OCI-LY1 (cell line): Measurements from ENCODE around the gene KRTAP9-1.
"Not testable (repeated sequence)": the region's sequence is repeated elsewhere in the genome, so short reads cannot be mapped to it uniquely, and the experiment has no call there.

Experiments
- H2AFZ ChIP-seq: fragments of 200-600 bp; sonication (generic), shearing (Covaris generic); 2 replicates; pipeline ENCODE4 v1.6.0; 2014; ENCODE audit warnings: antibody characterized with exemption, mild to moderate bottlenecking, low read length
- H3F3A ChIP-seq: fragments of 200-600 bp; sonication (generic), shearing (Covaris generic); 2 replicates; pipeline ENCODE4 v1.6.0; 2014; ENCODE audit warnings: mild to moderate bottlenecking, antibody characterized with exemption, low read length, moderate library complexity; ENCODE audit not compliant: insufficient read depth
- H3K27ac ChIP-seq: fragments of 200-600 bp; sonication (generic); 2 replicates; pipeline ENCODE4 v1.5.1; 2014; ENCODE audit warnings: low read length, mixed run types, mild to moderate bottlenecking, low read depth; ENCODE audit not compliant: poor library complexity, severe bottlenecking
- H3K27me3 ChIP-seq: fragments of 200-600 bp; sonication (generic); 2 replicates; pipeline ENCODE4 v1.6.0; 2014; ENCODE audit warnings: antibody characterized with exemption, mild to moderate bottlenecking, low read length, moderate library complexity; ENCODE audit not compliant: insufficient read depth
- H3K36me3 ChIP-seq: fragments of 200-600 bp; sonication (generic); 2 replicates; pipeline ENCODE4 v1.6.1; 2014; ENCODE audit warnings: mild to moderate bottlenecking, antibody characterized with exemption, low read length, moderate library complexity, mixed read lengths; ENCODE audit not compliant: insufficient read depth
- H3K4me1 ChIP-seq: fragments of 200-600 bp; sonication (generic); 2 replicates; pipeline ENCODE4 v1.5.1; 2014; ENCODE audit warnings: mild to moderate bottlenecking, low read length, moderate library complexity; ENCODE audit not compliant: insufficient read depth, severe bottlenecking
- H3K4me2 ChIP-seq: fragments of 200-600 bp; sonication (generic), shearing (Covaris generic); 2 replicates; pipeline ENCODE4 v1.6.1; 2014; ENCODE audit warnings: low read length
- H3K4me3 ChIP-seq: fragments of 200-600 bp; sonication (generic); 2 replicates; pipeline ENCODE4 v1.5.1; 2014; ENCODE audit warnings: low read length, low read depth, mild to moderate bottlenecking, mixed read lengths; ENCODE audit not compliant: poor library complexity, severe bottlenecking
- H3K79me2 ChIP-seq: fragments of 200-600 bp; shearing (Covaris generic); 2 replicates; pipeline ENCODE4 v1.6.1; 2016; ENCODE audit warnings: mixed run types, low read length, mixed read lengths; ENCODE audit not compliant: insufficient read depth
- H3K9ac ChIP-seq: fragments of 200-600 bp; sonication (generic), shearing (Covaris generic); 2 replicates; pipeline ENCODE4 v1.6.1; 2014; ENCODE audit warnings: mild to moderate bottlenecking, low read length, mixed read lengths
- H3K9me2 ChIP-seq: fragments of 200-600 bp; sonication (generic), shearing (Covaris generic); 2 replicates; pipeline ENCODE4 v1.6.1; 2014; ENCODE audit warnings: low read depth, mild to moderate bottlenecking, low read length, mixed read lengths
- H3K9me3 ChIP-seq: fragments of 200-600 bp; shearing (Covaris generic); 2 replicates; pipeline ENCODE4 v1.6.1; 2014; ENCODE audit warnings: low read length, mixed read lengths
- H4K20me1 ChIP-seq: fragments of 200-600 bp; sonication (generic), shearing (Covaris generic); 2 replicates; pipeline ENCODE4 v1.6.0; 2016; ENCODE audit warnings: mild to moderate bottlenecking, low read length; ENCODE audit not compliant: insufficient read depth
- EZH2 ChIP-seq: fragments of 200-600 bp; sonication (generic), shearing (Covaris generic); IDR thresholded peaks from 2 replicates; pipeline ENCODE4 v1.8.0; 2017; ENCODE audit warnings: borderline replicate concordance, mixed run types, mild to moderate bottlenecking, antibody characterized with exemption, low read length, moderate library complexity, mixed read lengths
- TF ChIP-seq, protein P1 (sequence below): fragments of 200-600 bp; sonication (generic), shearing (Covaris generic); IDR thresholded peaks from 2 replicates; pipeline ENCODE4 v1.5.1; 2017; ENCODE audit warnings: mild to moderate bottlenecking, antibody characterized with exemption, low read length, moderate library complexity, mixed read lengths

KRTAP9-1 gene

GRCh38 chr17:41230094-41230493 is 40.4 kb downstream of the KRTAP9-1 start:
- H3K79me2 ChIP-seq = no peaks in the 10 kb centered on the region
- H3K36me3 ChIP-seq = no peaks in the 10 kb centered on the region
- no peak for TF ChIP-seq EZH2
- TF ChIP-seq, protein P1, sequence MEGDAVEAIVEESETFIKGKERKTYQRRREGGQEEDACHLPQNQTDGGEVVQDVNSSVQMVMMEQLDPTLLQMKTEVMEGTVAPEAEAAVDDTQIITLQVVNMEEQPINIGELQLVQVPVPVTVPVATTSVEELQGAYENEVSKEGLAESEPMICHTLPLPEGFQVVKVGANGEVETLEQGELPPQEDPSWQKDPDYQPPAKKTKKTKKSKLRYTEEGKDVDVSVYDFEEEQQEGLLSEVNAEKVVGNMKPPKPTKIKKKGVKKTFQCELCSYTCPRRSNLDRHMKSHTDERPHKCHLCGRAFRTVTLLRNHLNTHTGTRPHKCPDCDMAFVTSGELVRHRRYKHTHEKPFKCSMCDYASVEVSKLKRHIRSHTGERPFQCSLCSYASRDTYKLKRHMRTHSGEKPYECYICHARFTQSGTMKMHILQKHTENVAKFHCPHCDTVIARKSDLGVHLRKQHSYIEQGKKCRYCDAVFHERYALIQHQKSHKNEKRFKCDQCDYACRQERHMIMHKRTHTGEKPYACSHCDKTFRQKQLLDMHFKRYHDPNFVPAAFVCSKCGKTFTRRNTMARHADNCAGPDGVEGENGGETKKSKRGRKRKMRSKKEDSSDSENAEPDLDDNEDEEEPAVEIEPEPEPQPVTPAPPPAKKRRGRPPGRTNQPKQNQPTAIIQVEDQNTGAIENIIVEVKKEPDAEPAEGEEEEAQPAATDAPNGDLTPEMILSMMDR = no peak
- H3K9me3 ChIP-seq = no peaks in the 10 kb centered on the region
- no peak overlapping the region for H3K27ac ChIP-seq
- no peaks in the 10 kb centered on the region for H3F3A ChIP-seq
- H3K4me2 ChIP-seq = no peak overlapping the region
- no peak overlapping the region for H3K4me3 ChIP-seq
- H3K4me1 ChIP-seq = no peaks in the 10 kb centered on the region
- no peak overlapping the region for H2AFZ ChIP-seq
- no peaks in the 10 kb centered on the region for H3K27me3 ChIP-seq
- no peaks in the 10 kb centered on the region for H3K9me2 ChIP-seq
- no peaks in the 10 kb centered on the region for H4K20me1 ChIP-seq
- no peak overlapping the region for H3K9ac ChIP-seq

GRCh38 chr17:41231731-41232130 is 42.0 kb downstream of the KRTAP9-1 start:
- Histone ChIP-seq H3K4me3 (no peak overlapping the region), H3K9ac (no peak overlapping the region), H3F3A (no peaks in the 10 kb centered on the region), H3K4me1 (no peaks in the 10 kb centered on the region), H3K27me3 (no peaks in the 10 kb centered on the region), H3K9me2 (no peaks in the 10 kb centered on the region), H3K36me3 (no peaks in the 10 kb centered on the region), H2AFZ (no peak overlapping the region), H4K20me1 (no peaks in the 10 kb centered on the region), H3K27ac (no peak overlapping the region), H3K9me3 (no peaks in the 10 kb centered on the region), H3K79me2 (no peaks in the 10 kb centered on the region), H3K4me2 (no peak overlapping the region)
- TF ChIP-seq, protein P1 = no peak
- TF ChIP-seq EZH2 = no peak

DNA sequence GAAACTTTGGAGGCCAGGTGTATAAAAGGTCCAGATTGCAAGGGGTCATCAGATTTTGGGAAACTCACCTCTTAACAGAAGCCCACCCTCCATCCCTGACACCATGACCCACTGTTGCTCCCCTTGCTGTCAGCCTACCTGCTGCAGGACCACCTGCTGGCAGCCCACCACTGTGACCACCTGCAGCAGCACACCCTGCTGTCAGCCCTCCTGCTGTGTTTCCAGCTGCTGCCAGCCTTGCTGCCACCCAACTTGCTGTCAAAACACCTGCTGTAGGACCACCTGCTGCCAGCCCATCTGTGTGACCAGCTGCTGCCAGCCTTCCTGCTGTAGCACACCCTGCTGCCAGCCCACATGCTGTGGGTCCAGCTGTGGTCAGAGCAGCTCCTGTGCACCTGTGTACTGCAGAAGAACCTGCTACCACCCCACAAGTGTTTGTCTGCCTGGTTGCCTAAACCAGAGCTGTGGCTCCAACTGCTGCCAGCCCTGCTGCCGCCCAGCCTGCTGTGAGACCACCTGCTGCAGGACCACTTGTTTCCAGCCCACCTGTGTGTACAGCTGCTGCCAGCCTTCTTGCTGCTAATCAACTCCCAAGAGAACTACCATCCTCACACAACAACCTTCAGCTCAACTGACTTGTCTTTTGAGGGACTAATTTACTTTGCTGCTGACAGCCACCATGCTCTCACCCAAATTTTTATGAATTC is 42.9 kb downstream of the KRTAP9-1 start, which contains the start of gene KRTAP9-3:
KRTAP9-3 (plus strand) TSS at position 51 of the 707 bp plus-strand sequence; CDS start at position 104, 53 bp downstream.
- not testable (repeated sequence) for H2AFZ ChIP-seq, H3K79me2 ChIP-seq, H3K9ac ChIP-seq

DNA sequence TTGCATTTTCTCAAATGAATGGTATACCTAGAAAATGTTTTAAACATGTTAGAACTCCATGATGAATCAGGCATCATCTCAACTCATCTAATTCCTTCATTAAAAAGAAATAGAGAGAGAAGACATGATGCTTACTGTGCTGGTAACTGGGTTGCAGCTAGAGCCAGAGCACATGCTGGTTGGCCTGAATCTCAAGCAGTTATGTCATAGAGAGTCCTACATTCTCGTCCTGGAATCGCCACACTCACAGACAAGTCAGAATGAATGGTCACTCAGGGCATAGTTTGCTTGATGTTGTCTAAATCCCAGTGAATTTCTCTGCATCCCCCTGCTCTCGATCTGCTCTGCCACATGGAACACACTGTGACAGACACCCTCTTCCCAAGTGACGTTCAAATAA is 47.4 kb downstream of the KRTAP9-1 start:
- not testable (repeated sequence) for H3F3A ChIP-seq

More for the DNA sequence above, 42.9 kb downstream of the KRTAP9-1 start, which contains the start of gene KRTAP9-3:
- H3K4me1 ChIP-seq, H3K27me3 ChIP-seq, H3F3A ChIP-seq, H3K36me3 ChIP-seq, H3K4me3 ChIP-seq, H3K27ac ChIP-seq, H4K20me1 ChIP-seq, H3K9me2 ChIP-seq, H3K9me3 ChIP-seq, H3K4me2 ChIP-seq: not testable (repeated sequence)

DNA sequence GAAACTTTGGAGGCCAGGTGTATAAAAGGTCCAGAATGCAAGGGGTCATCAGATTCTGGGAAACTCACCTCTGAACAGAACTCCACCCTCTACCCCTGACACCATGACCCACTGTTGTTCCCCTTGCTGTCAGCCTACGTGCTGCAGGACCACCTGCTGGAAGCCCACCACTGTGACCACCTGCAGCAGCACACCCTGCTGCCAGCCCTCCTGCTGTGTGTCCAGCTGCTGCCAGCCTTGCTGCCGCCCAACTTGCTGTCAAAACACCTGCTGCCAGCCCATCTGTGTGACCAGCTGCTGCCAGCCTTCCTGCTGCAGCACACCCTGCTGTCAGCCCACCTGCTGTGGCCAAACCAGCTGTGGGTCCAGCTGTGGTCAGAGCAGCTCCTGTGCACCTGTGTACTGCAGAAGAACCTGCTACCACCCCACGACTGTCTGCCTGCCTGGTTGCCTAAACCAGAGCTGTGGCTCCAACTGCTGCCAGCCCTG is 48.3 kb downstream of the KRTAP9-1 start, which contains the start of gene KRTAP9-8:
KRTAP9-8 (plus strand) TSS at position 51 of the 489 bp plus-strand sequence; CDS start at position 104, 53 bp downstream.
- H3K4me3 ChIP-seq, H3K27me3 ChIP-seq, H3K4me2 ChIP-seq, H3K27ac ChIP-seq, H3K4me1 ChIP-seq, H3K36me3 ChIP-seq, H3K9me3 ChIP-seq, H3K9ac ChIP-seq, H2AFZ ChIP-seq, H3K79me2 ChIP-seq, H3F3A ChIP-seq, H4K20me1 ChIP-seq, H3K9me2 ChIP-seq: not testable (repeated sequence)

More for the DNA sequence above, 47.4 kb downstream of the KRTAP9-1 start:
- H3K79me2 ChIP-seq, H3K36me3 ChIP-seq, H2AFZ ChIP-seq, H3K4me1 ChIP-seq, H3K9ac ChIP-seq, H3K9me2 ChIP-seq, H4K20me1 ChIP-seq, H3K27me3 ChIP-seq, H3K4me3 ChIP-seq, H3K27ac ChIP-seq, H3K9me3 ChIP-seq, H3K4me2 ChIP-seq: not testable (repeated sequence)
